CD4-positive, alpha-beta T cell (primary cell): Measurements from ENCODE around the gene PRKCB. TPM values are rescaled to one million over a fixed set of nuclear protein-coding genes. Genes with fewer than 3 reads are reported as not detected.

Source experiments
- ATAC-seq: fragments of 200-7000 bp; cut with Tn5 transposase; one replicate; pipeline ENCODE4 v1.10.0; 2022; ENCODE audit warnings: mild to moderate bottlenecking; ENCODE audit not compliant: poor library complexity
- CTCF ChIA-PET: fragments of 350-600 bp; sonication (Branson Sonifier 250); formaldehyde crosslinking; loops from one replicate; lab custom pipeline; 2021; ENCODE audit warnings: antibody characterized with exemption, inconsistent platforms; lab: Charles Lee
- POLR2A ChIA-PET: fragments of 350-600 bp; sonication (Branson Sonifier 250); formaldehyde crosslinking; loops from one replicate; lab custom pipeline; 2021; ENCODE audit warnings: antibody characterized with exemption, inconsistent platforms; lab: Charles Lee
- DNase-seq, 14 experiments: peaks; one replicate each; pipeline ENCODE4 v3.0.0-alpha.2; 2013 to 2020; ENCODE audit warnings: mixed read lengths in 2 of 14
- H3K27ac ChIP-seq, 2 donors: one replicate each; pipeline versions ENCODE4 v1.5.1 to v1.7.0; 2013; ENCODE audit warnings: low read length in 2 of 2, low read depth in 1 of 2, mild to moderate bottlenecking in 1 of 2
- H3K27me3 ChIP-seq, 2 experiments: 1 replicate in 1 of 2; 2 replicates in 1 of 2; pipeline versions ENCODE4 v1.6.1 to v1.7.0; 2013; ENCODE audit warnings: low read length in 2 of 2, control low read depth in 1 of 2, mild to moderate bottlenecking in 1 of 2, moderate library complexity in 1 of 2; ENCODE audit not compliant: insufficient read depth in 2 of 2, control insufficient read depth in 1 of 2
- H3K36me3 ChIP-seq: one replicate; pipeline ENCODE4 v1.6.1; 2013; ENCODE audit warnings: low read length, control low read depth; ENCODE audit not compliant: insufficient read depth
- H3K4me1 ChIP-seq: one replicate; pipeline ENCODE4 v1.6.1; 2013; ENCODE audit warnings: low read length, control low read depth; ENCODE audit not compliant: insufficient read depth
- H3K4me3 ChIP-seq: one replicate; pipeline ENCODE4 v1.5.1; 2013; ENCODE audit warnings: mild to moderate bottlenecking, low read length, moderate library complexity
- H3K9me3 ChIP-seq, 2 experiments: 1 replicate in 1 of 2; 2 replicates in 1 of 2; pipeline versions ENCODE4 v1.6.1 to v1.7.0; 2013; ENCODE audit warnings: low read length in 2 of 2, mild to moderate bottlenecking in 2 of 2, control low read depth in 1 of 2, moderate library complexity in 1 of 2; ENCODE audit not compliant: control insufficient read depth in 1 of 2, insufficient read depth in 1 of 2
- H3K27ac Mint-ChIP-seq: one replicate; pipeline ENCODE4 v1.8.0; 2020; ENCODE audit warnings: mixed read lengths
- H3K27me3 Mint-ChIP-seq: one replicate; pipeline ENCODE4 v1.8.0; 2021; ENCODE audit warnings: mixed read lengths
- H3K36me3 Mint-ChIP-seq: one replicate; pipeline ENCODE4 v1.8.0; 2021; ENCODE audit warnings: low read depth, mixed read lengths
- H3K4me1 Mint-ChIP-seq: one replicate; pipeline ENCODE4 v1.8.0; 2021; ENCODE audit warnings: low read depth, mixed read lengths
- H3K4me3 Mint-ChIP-seq: one replicate; pipeline ENCODE4 v1.8.0; 2020; ENCODE audit warnings: mild to moderate bottlenecking, mixed read lengths
- H3K9me3 Mint-ChIP-seq: one replicate; pipeline ENCODE4 v1.8.0; 2020; ENCODE audit warnings: mixed read lengths
- intact Hi-C, 2 experiments: fragments of 100-400 bp; cut with DNase I in 1 of 2; cut with micrococcal nuclease in 1 of 2; formaldehyde crosslinking; loops; one replicate each; pipeline versions ENCODE4 v1.15.1 to v1.9.0; 2023 to 2025; cut with DNase I, micrococcal nuclease
- total RNA-seq, 174 experiments: library from RNA in 2 of 174; stranded (reverse) in 2 of 174; gene quantifications; one replicate each; pipeline ENCODE4 v1.2.3 and lab custom pipeline; 2021 to 2026
- TF ChIP-seq, protein P1 (sequence below): fragments of 200-600 bp; IDR thresholded peaks from one replicate; pipeline ENCODE4 v1.8.0; 2022; ENCODE audit warnings: antibody characterized with exemption, mild to moderate bottlenecking

The PRKCB gene
- total RNA-seq, 2 experiments from 2014 or later, result 64.7 TPM

DNA sequence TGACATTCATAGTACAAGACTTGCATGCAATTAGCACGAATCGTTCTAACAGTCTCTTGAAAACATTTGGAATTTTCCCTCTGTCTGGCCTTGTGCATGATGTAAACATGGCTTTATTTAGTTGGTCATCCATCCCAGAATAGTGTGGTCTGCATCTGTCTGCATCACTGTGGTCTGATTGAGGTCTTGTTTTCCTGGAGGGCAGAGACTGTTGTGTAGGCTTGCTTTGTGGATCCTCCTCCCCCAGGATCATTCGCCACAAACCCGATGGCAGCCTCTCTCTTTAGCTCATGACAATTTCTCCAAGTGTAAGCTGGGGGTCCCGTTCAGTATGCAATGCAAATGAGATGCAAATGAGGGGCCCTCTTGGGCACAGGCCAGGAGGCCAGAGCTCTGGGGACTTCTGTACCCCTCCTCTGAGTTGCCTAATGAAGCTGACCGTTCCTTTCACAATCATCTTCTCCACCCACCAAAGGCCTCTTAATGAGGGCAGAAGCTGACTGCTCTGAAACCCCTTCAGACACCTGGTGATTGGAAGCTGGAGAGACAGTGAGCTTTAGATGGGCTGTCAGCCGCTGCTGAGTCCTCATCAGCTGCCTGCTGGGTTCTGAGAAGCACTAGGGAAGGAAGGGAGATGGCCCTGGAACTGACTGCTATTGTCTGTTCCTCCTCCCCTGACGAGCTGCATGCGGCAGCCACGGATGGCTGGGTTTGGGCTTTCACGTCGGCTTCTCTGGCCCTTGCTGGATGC is 219.1 kb downstream of the PRKCB start:
- no peaks in the 10 kb centered on the region for H3K27me3 Mint-ChIP-seq
- Histone ChIP-seq H3K4me1 (no peaks in the 10 kb centered on the region), H3K9me3 (no peaks in the 10 kb centered on the region), H3K4me3 (no peak overlapping the region), H3K27ac (no peak overlapping the region), H3K27me3 (no peaks in the 10 kb centered on the region), H3K36me3 (peaks cover 16% of the 10 kb centered on the region)
- DNase-seq (no peak), ATAC-seq (no peak)
- H3K36me3 Mint-ChIP-seq, result peaks cover 68% of the 10 kb centered on the region
- TF ChIP-seq, protein P1, sequence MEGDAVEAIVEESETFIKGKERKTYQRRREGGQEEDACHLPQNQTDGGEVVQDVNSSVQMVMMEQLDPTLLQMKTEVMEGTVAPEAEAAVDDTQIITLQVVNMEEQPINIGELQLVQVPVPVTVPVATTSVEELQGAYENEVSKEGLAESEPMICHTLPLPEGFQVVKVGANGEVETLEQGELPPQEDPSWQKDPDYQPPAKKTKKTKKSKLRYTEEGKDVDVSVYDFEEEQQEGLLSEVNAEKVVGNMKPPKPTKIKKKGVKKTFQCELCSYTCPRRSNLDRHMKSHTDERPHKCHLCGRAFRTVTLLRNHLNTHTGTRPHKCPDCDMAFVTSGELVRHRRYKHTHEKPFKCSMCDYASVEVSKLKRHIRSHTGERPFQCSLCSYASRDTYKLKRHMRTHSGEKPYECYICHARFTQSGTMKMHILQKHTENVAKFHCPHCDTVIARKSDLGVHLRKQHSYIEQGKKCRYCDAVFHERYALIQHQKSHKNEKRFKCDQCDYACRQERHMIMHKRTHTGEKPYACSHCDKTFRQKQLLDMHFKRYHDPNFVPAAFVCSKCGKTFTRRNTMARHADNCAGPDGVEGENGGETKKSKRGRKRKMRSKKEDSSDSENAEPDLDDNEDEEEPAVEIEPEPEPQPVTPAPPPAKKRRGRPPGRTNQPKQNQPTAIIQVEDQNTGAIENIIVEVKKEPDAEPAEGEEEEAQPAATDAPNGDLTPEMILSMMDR, result no peak
- no peaks in the 10 kb centered on the region for H3K9me3 Mint-ChIP-seq
- ChIA-PET CTCF (no interaction called here), POLR2A (no interaction called here)
- H3K4me1 Mint-ChIP-seq, result peaks cover 7% of the 10 kb centered on the region
- intact Hi-C loops, result no loop called here
- no peak overlapping the region for H3K27ac Mint-ChIP-seq
- no peak overlapping the region for H3K4me3 Mint-ChIP-seq

DNA sequence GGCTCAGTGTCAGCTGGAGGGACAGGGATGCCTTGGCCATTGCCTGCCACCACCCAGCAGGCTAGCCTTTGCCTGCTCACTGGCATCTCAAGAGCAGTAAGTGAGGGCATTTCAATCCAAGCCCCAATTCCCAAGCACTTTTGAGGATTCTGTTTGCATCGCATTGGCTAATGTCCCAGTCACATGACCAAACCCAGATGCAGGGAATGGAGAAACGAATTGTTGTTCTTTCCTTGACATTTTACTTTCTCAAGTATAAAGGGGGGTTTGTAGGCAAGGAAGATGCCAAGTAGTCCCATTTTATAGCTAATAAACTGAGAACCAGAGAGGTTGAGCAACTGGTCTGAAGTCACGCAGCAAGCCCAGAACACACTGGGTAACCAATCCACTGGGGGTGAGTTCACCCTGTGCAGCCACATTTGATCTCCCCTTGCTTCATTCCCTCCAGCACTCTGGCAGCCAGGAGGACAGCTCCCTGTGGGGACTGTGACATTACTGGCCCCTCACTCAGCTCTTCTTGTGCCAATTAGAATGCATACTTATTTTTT is 226.6 kb downstream of the PRKCB start:
- DNase-seq (no peak), ATAC-seq (no peak)
- peaks cover 6% of the 10 kb centered on the region for H3K36me3 ChIP-seq
- H3K4me3 ChIP-seq, result no peak overlapping the region
- Mint-ChIP-seq H3K27ac (no peak overlapping the region), H3K27me3 (no peaks in the 10 kb centered on the region), H3K36me3 (peaks cover 64% of the 10 kb centered on the region), H3K4me3 (no peak overlapping the region), H3K9me3 (no peaks in the 10 kb centered on the region), H3K4me1 (no peaks in the 10 kb centered on the region)
- intact Hi-C loops, result no loop called here
- ChIA-PET POLR2A (no interaction called here), CTCF (no interaction called here)
- H3K27ac ChIP-seq, result no peak overlapping the region
- H3K4me1 ChIP-seq, result no peaks in the 10 kb centered on the region
- H3K27me3 ChIP-seq, result no peaks in the 10 kb centered on the region
- TF ChIP-seq, protein P1, result no peak
- peaks cover 0 to 5% of the 10 kb centered on the region in 2 experiments for H3K9me3 ChIP-seq

DNA sequence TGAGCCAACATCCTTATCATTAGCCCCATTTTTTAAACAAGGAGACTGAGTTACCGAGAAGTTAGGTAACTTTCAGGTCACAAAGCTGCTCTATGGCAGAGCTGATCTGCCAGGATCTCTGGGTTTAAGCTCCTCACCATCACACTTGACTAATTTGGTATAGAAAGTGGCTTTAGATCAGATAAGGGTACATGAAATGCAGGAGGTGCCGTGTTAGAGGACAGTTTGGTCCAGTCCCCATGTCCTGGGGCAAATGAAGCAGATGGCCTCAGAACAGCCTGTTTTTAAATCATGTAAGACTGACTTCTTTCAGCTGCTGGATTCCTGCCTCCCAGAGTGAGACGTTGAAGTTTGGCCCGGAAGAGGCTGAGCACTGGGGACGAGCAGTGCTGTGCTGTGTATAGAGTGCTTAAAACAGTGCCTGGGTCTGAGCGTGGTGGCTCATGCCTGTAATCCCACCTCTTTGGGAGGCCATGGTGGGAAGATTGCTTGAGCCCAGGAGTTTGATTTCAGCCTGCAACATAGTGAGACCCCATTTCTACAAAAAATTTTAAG is 233.3 kb downstream of the PRKCB start:
- POLR2A ChIA-PET, result no interaction called here
- H3K9me3 ChIP-seq, result no peaks in the 10 kb centered on the region
- Mint-ChIP-seq H3K4me1 (peaks cover 34% of the 10 kb centered on the region), H3K27ac (no peak overlapping the region), H3K9me3 (no peaks in the 10 kb centered on the region), H3K27me3 (no peaks in the 10 kb centered on the region), H3K4me3 (no peak overlapping the region), H3K36me3 (peaks cover 29% of the 10 kb centered on the region)
- peaks cover 18% of the 10 kb centered on the region for H3K4me1 ChIP-seq
- ATAC-seq, result no peak
- DNase-seq, result no peak
- no peak overlapping the region for H3K27ac ChIP-seq
- TF ChIP-seq, protein P1, result no peak
- no peaks in the 10 kb centered on the region for H3K27me3 ChIP-seq
- peaks cover 3% of the 10 kb centered on the region for H3K36me3 ChIP-seq
- intact Hi-C loops, result no loop called here
- no peak overlapping the region for H3K4me3 ChIP-seq
- CTCF ChIA-PET, result no interaction called here
